ENCODE data around the gene IQSEC3.
"Not testable (repeated sequence)": the region's sequence is repeated elsewhere in the genome, so short reads cannot be mapped to it uniquely, and the experiment has no call there.

The IQSEC3 gene

DNA sequence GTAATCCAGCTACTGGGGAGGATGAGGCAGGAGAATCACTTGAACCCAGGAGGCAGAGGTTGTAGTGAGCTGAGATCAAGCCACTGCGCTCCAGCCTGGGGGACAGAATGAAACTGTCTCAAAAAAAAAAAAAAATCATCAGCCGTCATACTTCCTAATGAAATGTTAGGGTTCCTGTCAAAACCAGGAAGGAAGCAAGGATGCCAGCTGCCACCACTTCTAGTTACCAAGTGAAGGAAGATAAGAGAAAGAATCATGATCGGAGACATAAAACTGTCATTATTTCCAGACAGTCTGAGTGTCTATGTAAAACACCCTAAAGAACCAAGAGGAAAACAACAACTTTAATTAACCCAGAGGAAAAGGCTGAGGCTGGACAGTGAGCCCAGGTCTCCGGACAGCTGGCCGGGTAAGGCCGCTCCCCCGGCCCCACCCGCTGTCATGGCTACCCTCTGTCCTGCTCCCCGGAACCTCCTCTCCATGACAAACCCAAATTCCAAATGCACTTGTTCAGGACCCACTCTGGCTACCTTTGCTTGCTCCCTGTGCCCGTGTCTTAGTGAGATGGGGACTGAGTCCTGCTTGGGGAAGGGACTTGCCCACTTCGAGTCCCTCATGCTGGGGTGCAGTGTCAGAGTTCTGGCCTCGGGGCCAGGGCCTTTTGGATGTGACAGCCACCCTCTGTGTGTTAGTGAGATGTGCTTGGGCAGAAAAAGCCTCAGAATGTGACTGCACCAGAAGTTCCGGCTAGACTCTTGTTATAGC lies 118.4 kb downstream of the IQSEC3 start:
- no peak for DNase-seq

DNA sequence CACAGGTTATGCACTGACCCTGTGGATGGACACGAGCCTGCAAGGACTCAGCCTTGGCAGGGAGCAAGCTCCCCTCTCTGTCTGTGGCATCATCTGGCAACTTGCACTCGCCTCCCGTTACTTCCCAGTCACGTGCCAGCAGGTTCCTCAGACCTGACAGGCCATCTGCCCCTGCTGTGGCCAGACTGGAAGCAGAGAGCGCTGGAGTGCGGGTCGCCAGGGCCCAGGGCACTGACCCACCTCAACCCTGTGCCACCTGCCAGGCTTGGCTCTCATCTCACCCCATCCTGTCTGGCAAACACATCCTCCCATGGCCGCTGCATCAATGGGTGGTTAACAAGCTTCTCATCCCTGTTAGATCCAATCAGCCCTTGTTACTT lies 119.0 kb downstream of the IQSEC3 start:
- DNase-seq: no peak

DNA sequence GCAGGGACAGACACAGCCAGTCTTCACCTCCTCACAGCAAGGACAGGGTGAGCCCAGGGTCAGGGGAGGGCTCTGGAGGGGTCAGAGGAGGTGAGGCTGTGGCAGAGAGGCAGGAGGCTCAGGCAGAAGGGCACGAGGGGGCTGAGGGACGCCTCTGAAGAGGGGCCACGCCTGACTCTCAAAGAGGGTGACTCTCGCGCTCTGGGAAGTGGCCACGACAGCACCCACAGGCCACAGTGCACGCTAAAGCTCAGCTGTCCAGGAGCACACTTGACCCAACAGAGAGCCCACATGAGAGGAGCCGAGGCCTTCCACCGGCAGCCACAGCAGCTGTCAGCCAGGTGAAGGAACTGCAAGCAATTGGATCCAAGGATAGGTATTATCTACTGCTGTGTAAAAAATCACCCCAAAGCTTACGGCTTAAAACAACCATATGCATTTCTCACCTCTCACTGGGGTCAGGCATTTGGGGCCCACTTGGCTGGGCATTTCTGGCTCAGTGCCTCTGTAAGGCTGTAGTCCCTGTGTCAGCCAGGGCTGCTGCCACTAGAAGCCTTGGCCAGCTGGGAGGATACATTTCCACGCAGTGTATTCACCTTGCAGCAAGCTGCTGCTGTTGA lies 119.5 kb downstream of the IQSEC3 start:
- no peak for DNase-seq

DNA sequence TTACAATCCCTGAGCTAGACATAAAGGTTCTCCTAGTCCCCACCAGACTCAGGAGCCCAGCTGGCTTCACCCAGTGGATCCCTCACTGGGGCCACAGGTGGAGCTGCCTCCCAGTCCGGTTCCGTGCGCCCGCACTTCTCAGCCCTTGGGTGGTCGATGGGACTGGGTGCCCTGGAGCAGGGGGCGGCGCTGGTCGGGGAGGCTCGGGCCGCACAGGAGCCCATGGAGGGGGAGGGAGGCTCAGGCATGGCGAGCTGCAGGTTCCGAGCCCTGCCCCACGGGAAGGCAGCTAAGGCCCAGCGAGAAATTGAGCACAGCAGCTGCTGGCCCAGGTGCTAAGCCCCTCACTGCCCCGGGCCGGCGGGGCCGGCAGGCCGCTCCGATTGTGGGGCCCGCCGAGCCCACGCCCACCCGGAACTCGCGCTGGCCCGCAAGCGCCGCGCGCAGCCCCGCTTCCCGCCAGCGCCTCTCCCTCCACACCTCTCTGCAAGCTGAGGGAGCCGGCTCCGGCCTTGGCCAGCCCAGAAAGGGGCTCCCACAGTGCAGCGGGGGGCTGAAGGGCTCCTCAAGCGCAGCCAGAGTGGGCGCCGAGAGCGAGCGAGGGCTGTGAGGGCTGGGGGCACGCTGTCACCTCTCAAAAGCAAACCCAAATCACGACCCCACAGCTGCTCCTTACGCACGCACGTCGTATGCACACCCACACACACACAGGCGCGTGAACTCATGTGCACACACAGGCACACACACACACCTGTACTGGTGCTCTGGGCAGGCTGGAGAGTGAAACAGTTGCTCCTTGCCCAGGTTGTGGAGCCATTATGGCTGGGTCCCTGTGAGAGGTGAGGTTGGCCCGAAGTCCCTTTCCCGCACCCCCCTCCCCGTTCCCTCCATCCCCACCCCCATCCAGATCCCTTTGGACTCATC lies 121.7 kb downstream of the IQSEC3 start:
- not testable (repeated sequence) for DNase-seq

DNA sequence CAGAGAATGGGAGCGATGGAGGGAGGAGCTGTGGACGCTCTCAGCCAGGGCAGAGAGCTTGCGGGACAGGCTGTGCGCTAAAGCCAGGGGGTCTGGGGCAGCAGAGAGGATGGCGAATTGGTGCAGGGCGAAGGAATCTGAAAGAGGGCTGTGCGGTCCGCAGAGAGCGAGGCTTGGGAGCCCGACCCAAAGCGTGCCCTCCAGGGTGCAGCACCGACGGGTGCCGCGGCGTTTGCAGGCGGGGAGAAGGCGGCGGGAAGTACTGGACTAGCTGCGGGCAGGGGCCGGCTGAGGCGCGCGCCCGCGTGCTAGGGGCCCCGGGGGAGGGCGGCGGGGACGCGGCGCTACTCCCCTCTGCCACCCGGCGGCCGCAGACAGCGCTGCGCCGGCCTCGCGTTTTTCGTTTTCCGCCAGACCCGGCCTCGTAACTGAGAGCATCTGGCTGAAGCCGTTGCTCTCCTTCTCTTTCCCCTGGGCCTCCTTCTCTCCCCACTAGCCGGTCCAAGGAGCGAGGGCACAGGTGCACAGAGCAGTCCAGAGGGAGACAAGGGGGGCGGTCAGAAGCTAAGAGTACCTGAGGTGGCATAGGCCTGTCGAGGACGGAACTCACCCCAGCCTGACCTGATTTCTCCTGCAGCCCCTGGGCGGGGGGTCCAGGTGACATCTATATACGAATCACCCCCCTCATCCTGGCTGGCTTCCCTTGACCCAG lies 122.5 kb downstream of the IQSEC3 start:
- peak; percentile 52 for DNase-seq

DNA sequence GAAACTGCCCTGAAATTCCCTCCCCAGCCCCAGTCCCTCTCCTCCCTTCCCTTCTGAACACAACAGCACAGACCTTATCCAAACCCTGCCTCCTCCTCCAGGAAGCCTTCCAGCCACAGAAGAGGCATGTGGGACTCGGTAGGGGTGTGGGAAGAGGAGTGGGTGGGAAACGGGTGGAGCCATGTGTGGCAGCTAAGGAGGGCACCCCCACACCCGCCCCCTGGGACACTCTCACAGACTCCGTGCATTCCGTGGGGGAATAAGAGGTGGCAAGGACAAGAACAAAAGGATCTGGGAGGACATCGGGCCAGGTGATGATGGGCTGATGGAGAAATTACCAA lies 123.0 kb downstream of the IQSEC3 start:
- DNase-seq: no peak

DNA sequence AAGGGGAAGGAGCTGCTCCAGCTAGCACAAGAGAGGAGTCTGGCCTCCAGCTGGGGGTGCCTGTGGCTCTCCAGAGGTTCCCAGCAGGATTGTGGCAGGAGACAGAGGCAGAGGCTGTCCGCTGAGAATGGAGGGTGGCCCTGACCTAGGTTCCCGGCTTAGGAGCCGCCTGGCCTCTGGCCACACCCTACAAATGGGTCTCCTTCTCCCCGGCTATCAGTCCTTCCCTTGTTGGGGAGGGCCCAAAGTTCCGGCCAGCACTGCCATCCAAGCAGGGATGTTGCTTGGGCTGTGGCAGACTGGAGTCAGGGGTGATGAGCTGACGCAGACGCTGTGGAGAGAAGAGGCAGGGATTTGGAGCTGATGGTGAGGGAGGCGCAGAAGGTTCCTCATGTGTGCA lies 124.3 kb downstream of the IQSEC3 start:
- DNase-seq: no peak

DNA sequence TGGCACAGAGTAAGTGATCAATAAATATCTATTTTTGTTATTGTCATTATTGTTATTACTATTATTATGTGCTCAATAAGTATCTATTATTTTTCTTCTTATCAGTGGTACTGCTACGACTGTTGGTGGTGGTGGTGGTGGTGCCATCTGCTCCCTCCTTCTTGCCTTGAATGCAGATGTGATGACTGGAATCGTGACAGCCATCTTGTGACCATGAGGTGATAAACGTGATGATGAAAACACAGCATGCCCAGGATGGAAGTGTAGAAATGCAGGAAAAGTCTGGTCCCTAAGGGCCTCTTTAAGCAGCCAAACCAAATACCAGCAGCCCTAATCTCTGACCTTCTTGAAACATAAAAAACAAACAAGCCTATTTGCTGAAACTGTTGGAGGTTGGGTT lies 125.0 kb downstream of the IQSEC3 start:
- no peak for DNase-seq

DNA sequence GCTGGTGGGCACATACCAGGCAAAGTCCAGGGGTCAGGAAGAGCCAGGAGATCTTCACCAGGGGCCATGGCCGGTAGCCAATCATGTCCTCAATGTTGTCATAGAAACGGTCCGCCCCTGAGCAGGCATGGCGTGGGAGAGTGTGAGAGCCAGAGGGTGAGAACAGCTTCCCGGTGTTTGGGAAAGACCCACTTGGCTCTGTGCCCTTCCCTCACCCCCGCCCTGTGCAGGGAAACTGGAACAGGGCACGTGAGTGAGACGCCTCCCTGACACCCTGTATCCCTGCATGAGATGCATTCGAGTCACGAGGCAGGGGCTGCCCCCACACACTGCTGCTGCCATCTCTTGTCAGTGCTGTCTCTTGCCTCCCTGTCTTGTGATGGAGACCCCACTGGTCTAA lies 126.7 kb downstream of the IQSEC3 start:
- DNase-seq: peak; percentile 40

DNA sequence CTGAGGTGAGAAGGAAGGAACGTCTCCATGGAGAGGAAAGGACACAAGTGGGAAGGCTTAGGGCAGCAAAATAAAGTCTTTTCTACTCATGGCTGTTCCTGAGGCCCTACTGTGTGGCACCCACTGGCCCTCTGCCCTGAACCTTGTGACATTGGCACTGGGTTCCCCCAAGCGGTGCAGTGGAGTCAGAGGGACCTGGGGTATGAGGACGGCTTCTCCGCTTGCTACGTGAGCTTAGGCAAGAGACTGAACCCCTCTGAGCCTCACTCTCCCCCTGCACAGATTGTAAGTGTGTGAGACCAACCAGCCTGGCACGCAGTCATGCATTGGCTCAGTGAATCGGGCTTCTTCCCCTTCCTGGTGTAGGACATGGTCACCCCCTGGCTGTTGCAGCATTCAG lies 127.7 kb downstream of the IQSEC3 start:
- DNase-seq: no peak

DNA sequence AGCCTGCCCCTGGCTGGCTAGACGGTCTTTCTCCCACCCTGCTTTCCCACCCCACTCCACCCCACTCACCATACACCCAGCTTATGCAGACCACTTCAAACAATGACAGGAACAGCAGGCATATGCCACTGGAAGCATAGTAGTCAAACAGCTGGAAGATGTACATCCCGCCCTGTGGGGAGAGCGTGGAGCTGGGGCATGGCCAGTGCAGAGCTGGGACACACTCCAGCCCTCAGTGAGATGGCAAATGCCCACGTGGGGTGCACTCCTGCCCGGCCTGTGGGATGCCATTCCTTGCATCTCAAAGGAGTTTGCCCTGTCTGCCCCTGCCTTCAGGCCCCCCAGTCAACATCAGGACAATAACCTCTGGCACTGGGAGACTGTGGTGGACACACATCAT lies 128.6 kb downstream of the IQSEC3 start:
- no peak for DNase-seq

DNA sequence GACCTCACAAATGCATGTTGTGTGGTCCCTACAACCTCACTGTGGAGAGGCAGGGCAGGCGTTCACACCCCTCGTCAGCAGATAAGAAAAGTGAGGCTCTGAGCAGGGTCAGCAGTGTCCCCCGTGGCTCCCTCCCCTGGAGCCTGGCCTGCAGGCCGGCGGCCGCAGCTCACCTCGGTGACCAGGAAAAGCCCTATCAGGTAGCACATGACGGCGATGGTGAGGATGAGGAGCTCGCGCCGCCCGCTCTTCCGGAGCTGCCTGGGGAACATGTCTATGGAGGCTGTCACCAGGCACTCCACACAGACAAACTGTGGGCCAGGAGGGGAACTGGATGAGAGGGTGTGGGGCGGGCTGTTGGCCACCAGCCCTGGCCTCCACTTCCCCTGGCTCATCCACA lies 129.4 kb downstream of the IQSEC3 start:
- no peak for DNase-seq

DNA sequence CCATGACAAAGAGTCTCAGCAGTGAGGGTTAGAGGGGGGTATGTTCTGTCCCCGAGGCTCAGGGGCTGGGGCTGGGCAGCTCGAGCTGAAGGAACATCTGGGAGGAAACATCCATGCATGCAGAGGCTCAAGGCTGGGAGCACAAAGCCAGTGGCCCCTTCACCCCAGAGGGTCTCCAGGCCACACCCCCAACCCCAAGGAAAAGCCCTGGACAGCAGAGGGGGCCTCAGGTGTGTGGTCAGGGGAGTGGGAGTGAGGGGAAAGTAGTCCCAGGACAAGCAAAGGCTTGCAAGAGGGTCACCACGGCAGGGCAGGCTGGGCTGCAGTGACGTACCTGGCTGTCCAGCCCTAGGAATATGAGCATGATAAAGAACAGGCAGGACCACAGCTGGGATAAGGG lies 129.9 kb downstream of the IQSEC3 start:
- DNase-seq: no peak

DNA sequence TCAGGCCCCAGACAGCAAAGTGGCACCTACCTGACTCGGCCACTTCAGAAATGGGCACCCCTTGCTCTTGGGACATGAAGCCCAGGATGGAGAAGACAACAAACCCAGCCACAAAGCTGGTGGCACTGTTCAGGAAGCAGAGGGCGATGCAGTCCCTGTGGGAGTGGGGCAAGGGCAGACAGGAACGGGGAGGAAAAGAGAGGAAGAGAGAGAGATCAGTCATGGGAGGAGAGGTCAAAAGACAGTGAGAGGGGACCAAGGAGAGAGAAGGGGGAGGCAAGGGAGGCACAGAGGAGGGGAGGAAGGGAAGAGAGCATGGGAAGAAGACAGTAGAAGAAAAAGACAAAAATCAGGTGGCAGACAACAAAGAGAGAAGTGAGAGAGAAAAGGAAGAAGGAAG lies 130.8 kb downstream of the IQSEC3 start:
- no peak for DNase-seq

DNA sequence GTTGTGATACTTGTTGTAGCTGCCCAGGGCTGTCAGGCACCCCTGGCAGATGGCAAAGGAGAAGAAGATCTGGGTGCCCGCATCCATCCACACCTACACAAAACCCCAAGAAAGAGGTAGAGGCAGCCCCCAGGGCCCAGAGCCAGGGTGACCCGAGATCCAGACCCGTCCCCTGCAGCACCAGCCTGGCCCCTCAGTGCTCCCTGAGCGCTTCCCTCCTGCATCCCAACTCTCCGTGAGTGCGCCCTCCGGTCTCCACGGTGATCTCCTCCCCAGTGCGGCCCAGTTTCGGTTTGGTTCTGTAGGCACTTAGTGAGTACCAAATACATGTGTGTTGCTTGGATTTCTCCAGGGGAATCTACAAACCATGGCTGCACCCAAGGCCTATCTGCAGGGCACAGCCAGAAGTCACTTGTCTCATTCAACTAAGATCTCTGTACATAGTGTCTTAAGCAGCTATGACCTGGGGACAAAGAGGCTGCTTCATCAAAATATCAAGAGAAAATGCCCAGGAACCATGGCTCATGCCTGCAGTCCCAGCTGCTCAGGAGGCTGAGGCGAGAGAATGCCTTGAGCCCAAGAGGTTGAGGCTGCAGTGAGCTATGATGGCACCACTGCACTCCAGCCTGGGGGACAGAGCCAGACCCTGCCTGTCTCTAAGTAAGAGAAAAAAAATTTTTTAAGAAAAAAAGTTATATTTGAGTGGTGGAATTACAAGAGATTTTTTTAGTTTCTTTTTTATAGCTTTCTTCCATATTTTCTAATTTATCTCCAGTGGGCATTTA lies 131.5 kb downstream of the IQSEC3 start:
- DNase-seq: no peak

DNA sequence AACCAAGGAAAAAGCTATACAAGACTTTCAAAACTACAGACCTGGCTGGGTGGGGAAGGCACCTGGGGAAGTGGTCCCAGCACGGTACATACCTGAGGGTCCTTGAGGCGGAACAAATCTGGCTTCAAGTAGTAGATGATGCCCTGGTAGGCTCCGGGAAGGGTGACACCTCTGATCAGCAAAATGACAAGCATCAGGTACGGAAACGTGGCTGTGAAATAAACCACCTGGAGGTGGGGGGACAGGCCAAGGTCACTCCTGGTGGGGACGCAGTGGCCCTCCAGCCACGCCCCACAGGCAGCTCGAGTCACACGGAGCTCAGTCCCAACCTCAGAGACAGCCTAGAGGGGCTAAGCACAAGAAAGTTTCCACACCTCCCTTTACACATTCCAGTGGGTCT lies 132.1 kb downstream of the IQSEC3 start:
- DNase-seq: no peak

DNA sequence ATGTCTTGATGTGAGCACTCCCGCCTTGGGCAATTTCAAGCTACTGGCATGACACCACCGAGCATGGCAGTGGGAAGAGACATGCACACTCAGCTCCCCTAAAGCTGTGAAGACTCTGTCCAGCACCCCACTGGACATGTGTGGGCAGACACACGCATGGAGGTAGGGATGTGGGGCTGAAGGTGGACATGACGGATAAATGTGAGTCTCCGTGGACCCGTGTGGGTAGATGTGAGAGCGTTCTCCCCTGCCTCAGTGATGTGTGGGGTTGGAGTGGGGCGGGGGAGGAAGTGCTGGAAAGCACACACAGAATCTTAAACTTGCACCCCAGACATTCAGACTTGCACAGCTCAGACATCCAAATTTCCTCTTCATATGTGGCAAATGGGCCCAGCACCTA lies 134.8 kb downstream of the IQSEC3 start:
- DNase-seq: no peak

DNA sequence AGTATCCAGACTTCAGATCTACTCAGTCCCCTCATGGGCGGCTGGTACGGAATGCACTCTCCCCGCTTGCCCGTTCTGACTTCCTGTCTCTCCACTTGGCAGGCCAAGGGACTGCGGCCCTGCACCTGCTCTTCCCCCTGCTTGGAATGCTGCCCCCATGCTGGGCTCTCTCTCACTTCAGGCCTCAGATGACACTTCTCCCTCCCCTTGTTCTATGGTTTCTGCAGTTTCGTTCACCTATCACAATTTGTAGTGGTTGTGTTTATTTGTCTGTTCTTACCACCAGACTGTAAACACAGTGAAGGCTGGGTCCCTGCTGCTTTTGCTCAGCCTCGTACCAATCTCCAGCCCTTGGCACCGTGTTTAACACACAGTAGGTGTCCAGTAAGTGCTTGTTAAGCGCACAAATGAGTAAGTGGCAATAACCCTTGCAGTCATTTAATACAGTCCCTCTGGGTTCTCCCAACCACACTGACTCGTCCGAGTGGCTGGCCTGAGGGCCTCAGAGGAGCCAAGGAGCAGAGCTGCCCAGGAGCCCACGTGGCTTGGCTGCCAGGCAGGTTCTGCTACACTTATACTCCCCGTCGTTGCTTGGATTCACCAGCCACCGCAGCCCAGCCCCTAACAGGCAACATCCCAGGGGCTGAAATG lies 135.6 kb downstream of the IQSEC3 start:
- peak; percentile 86 for DNase-seq

DNA sequence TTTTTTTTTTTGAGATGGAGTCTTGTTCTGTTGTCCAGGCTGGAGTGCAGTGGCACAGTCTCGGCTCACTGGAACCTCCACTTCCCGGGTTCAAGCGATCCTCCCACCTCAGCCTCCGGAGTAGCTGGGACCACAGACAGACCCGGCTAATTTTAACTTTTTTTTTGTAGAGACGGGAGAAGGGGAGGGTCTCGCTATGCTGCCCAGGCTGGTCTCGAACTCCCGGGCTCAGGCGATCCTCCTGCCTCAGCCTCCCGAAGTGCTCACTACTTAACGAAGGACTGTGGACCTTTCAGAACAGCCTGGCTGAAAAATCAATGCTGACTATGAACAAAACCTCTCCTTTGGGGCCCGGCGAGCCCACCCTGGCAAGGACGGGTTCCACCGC lies 136.5 kb downstream of the IQSEC3 start:
- DNase-seq: no peak

DNA sequence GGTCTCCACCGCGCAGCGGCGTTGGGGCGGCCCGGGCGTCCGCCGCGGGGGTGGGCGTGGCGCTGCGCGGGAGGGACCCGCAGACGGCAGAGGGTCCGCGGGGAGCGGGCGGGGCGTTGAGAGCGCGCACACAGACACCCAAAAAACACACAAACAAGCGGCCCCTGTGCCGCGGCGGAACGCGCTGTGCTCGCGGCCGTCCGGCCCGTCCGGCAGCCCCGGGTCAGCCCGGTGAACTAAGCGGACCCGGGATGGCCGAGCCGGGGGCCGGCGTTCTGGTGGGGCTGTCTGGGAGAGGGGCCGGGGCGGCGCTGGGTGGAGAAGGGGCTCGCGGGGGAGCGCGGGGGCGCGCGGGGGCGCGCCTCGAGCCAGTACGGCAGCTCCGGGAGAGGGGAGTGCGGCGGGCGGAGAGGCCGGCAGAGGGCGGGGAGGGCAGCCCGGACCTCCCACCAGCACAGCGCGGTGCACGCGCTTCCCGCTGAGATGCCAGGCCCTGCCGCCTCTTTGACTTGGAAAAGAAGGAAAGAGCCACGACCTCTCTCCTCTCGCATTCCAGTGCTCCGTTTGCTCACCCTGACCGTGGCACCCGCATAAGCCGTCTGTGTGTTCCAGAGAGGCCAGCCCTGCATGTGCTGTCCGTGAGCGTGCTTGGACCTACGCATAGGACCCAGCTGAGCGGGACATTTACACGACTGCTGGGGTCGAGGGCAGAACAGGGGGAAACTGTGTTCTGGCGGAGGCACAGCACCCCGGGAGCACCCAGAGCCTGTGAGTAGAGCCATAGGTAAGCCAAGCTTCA lies 137.1 kb downstream of the IQSEC3 start:
- DNase-seq: peak; percentile 45

DNA sequence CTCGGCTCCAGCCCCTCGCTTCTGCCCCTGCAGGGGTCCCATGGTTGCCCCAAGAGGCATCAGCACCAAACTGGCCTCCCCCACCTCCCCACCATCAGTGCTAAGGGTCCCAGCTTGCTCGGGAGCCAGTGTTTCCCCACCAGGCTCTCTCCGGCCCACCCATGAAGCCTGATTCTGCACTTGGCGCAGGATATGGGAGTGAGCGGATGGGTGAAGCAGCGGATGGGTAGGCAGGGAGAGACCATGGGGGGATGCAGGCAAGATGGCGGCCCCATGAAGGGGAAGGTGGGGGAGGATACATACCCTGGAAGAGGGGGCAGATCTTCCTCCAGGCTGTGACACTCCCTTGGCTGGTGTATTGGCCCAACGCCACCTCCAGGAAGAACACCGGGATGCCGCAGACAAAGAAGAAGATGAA lies 137.7 kb downstream of the IQSEC3 start:
- no peak for DNase-seq

Measured in NCI-H1092 treated with DMSO at 0.1 percent for 48 hours (cell line).